IMR-90 (cell line): ENCODE results near the gene DET1. TPM values are rescaled to one million over a fixed set of nuclear protein-coding genes. Genes with fewer than 3 reads are reported as not detected.

ENCODE experiments used
- ATAC-seq: fragments of 200-7000 bp; cut with Tn5 transposase; 2 replicates; pipeline ENCODE4 v1.9.1; 2020; ENCODE audit warnings: low read depth, mild to moderate bottlenecking, moderate library complexity
- BruUV-seq: library from RNA; stranded (reverse); fragments of 400-500 nt; replicated peaks from 2 replicates; lab custom pipeline; 2021; lab: Mats Ljungman, UMichigan
- CTCF ChIA-PET: fragments of 300-600 bp; formaldehyde crosslinking; extraction: SDS; loops from one replicate; lab custom pipeline; 2021; ENCODE audit warnings: antibody characterized with exemption; lab: Yijun Ruan, JAX
- POLR2A ChIA-PET: fragments of 300-600 bp; sonication (Branson Sonifier 250); formaldehyde crosslinking; loops from one replicate; lab custom pipeline; 2022; ENCODE audit warnings: antibody characterized with exemption; ENCODE audit not compliant: unreplicated experiment; lab: Charles Lee
- DNase-seq: peaks from one replicate; pipeline ENCODE4 v3.0.0; 2013
- H2AFZ ChIP-seq: replicated peaks from 2 replicates; pipeline ENCODE3; 2013; ENCODE audit warnings: low read length, mild to moderate bottlenecking; ENCODE audit not compliant: poor library complexity
- H2AK5ac ChIP-seq: 2 replicates; pipeline ENCODE4 v1.6.1; 2013; ENCODE audit warnings: low read depth, low read length, inconsistent platforms
- H2AK9ac ChIP-seq: replicated peaks from 2 replicates; pipeline ENCODE3; 2013; ENCODE audit warnings: mild to moderate bottlenecking, low read depth, low read length, moderate library complexity; ENCODE audit not compliant: poor library complexity
- H2BK120ac ChIP-seq: 2 replicates; pipeline ENCODE4 v1.6.1; 2013; ENCODE audit warnings: low read depth, low read length, inconsistent platforms
- H2BK15ac ChIP-seq: 3 replicates; pipeline ENCODE4 v1.6.1; 2013; ENCODE audit warnings: low read depth, low read length, inconsistent platforms
- H2BK20ac ChIP-seq: 2 replicates; pipeline ENCODE4 v1.6.1; 2013; ENCODE audit warnings: low read depth, mild to moderate bottlenecking, inconsistent platforms, low read length, moderate library complexity
- H2BK5ac ChIP-seq: 2 replicates; pipeline ENCODE4 v1.6.1; 2013; ENCODE audit warnings: mild to moderate bottlenecking, low read depth, low read length, inconsistent platforms; ENCODE audit not compliant: poor library complexity, severe bottlenecking
- H3K14ac ChIP-seq: replicated peaks from 2 replicates; pipeline ENCODE4 v1.6.1; 2013; ENCODE audit warnings: low read depth, low read length, inconsistent platforms
- H3K18ac ChIP-seq: 2 replicates; pipeline ENCODE4 v1.6.1; 2013; ENCODE audit warnings: low read depth, low read length, control low read depth
- H3K23ac ChIP-seq: 2 replicates; pipeline ENCODE4 v1.6.1; 2013; ENCODE audit warnings: low read depth, low read length, inconsistent platforms
- H3K27ac ChIP-seq: 2 replicates; pipeline ENCODE4 v1.5.1; 2013; ENCODE audit warnings: mild to moderate bottlenecking, control low read depth, low read length; ENCODE audit not compliant: insufficient read depth
- H3K27me3 ChIP-seq: 2 replicates; pipeline ENCODE4 v1.6.1; 2013; ENCODE audit warnings: low read length; ENCODE audit not compliant: control insufficient read depth, insufficient read depth
- H3K36me3 ChIP-seq: 2 replicates; pipeline ENCODE4 v1.6.1; 2013; ENCODE audit warnings: low read length, mixed read lengths; ENCODE audit not compliant: control insufficient read depth, insufficient read depth
- H3K4ac ChIP-seq: 2 replicates; pipeline ENCODE4 v1.6.1; 2013; ENCODE audit warnings: low read depth, low read length, inconsistent platforms
- H3K4me1 ChIP-seq: 2 replicates; pipeline ENCODE4 v1.6.1; 2013; ENCODE audit warnings: low read length, mixed read lengths; ENCODE audit not compliant: control insufficient read depth, insufficient read depth
- H3K4me2 ChIP-seq: 2 replicates; pipeline ENCODE4 v1.6.1; 2013; ENCODE audit warnings: low read depth, mild to moderate bottlenecking, control low read depth, low read length, moderate library complexity
- H3K4me3 ChIP-seq: 2 replicates; pipeline ENCODE4 v1.5.1; 2013; ENCODE audit warnings: low read depth, mild to moderate bottlenecking, control low read depth, low read length, moderate library complexity; ENCODE audit not compliant: insufficient read depth
- H3K56ac ChIP-seq: 2 replicates; pipeline ENCODE4 v1.6.1; 2013; ENCODE audit warnings: low read length, inconsistent platforms; ENCODE audit not compliant: insufficient read depth; ENCODE audit errors: extremely low read depth
- H3K79me1 ChIP-seq, 2 experiments: 2 replicates each; pipeline ENCODE4 v1.6.1; 2013; ENCODE audit warnings: low read length in 2 of 2, inconsistent platforms in 1 of 2, low read depth in 1 of 2
- H3K9ac ChIP-seq: 2 replicates; pipeline ENCODE4 v1.6.1; 2013; ENCODE audit warnings: low read depth, low read length, control low read depth
- H3K9me1 ChIP-seq: 2 replicates; pipeline ENCODE4 v1.6.1; 2013; ENCODE audit warnings: low read length, inconsistent platforms; ENCODE audit not compliant: insufficient read depth
- H3K9me3 ChIP-seq: 2 replicates; pipeline ENCODE4 v1.6.1; 2013; ENCODE audit warnings: low read length; ENCODE audit not compliant: control insufficient read depth, insufficient read depth
- H4K20me1 ChIP-seq: 2 replicates; pipeline ENCODE4 v1.6.1; 2013; ENCODE audit warnings: low read length, inconsistent platforms; ENCODE audit not compliant: insufficient read depth
- H4K5ac ChIP-seq: 2 replicates; pipeline ENCODE4 v1.6.1; 2013; ENCODE audit warnings: mild to moderate bottlenecking, low read depth, low read length, control low read depth
- H4K8ac ChIP-seq, 2 experiments: 2 replicates each; pipeline ENCODE4 v1.6.1; 2013; ENCODE audit warnings: low read depth in 2 of 2, low read length in 2 of 2, control low read depth in 1 of 2, inconsistent platforms in 1 of 2
- H4K91ac ChIP-seq: 2 replicates; pipeline ENCODE4 v1.6.1; 2013; ENCODE audit warnings: low read depth, low read length, inconsistent platforms; ENCODE audit not compliant: insufficient read depth
- BHLHE40 ChIP-seq: fragments of 150-350 bp; IDR thresholded peaks from 2 replicates; pipeline ENCODE4 v1.6.1; 2016; ENCODE audit warnings: mild to moderate bottlenecking, low read depth, low read length
- MAFK ChIP-seq: IDR thresholded peaks from 2 replicates; pipeline ENCODE4 v1.6.1; 2012; ENCODE audit warnings: low read depth, low read length, improper control_type of control experiment
- NFE2L2 ChIP-seq: fragments of 150-350 bp; IDR thresholded peaks from 2 replicates; pipeline ENCODE4 v1.6.1; 2016; ENCODE audit warnings: low read depth, mild to moderate bottlenecking, low read length
- POLR2A ChIP-seq: IDR thresholded peaks from 2 replicates; pipeline ENCODE4 v1.6.1; 2012; ENCODE audit warnings: mild to moderate bottlenecking, low read depth, low read length
- WGBS, 2 experiments: methylation state at CpG; one replicate each; pipeline versions ENCODE4 v1.1.5 to v1.1.7; 2013; ENCODE audit warnings: missing lambda C conversion rate in 2 of 2; ENCODE audit not compliant: insufficient read length in 1 of 2; ENCODE audit errors: extremely low coverage in 2 of 2; 5-methylcytosine and 5-hydroxymethylcytosine counted together
- dilution Hi-C: fragments of 300-500 bp; cut with HindIII; formaldehyde crosslinking; loops from one replicate; pipeline ENCODE4 v1.14.3; 2018; ENCODE audit warnings: low sequenced_read_pairs; ENCODE audit not compliant: unreplicated experiment
- in situ Hi-C: fragments of 300-500 bp; cut with MboI; formaldehyde crosslinking; loops from 3 replicates; pipeline ENCODE4 v1.14.3; 2019; ENCODE audit warnings: low sequenced_read_pairs, inconsistent platforms, mixed read lengths
- intact Hi-C: fragments of 100-400 bp; cut with micrococcal nuclease; formaldehyde crosslinking; loops from 2 replicates; pipeline ENCODE4 v1.10.0; 2022
- polyA plus RNA-seq, 3 experiments: library from polyadenylated mRNA; depleted of rRNA; stranded (reverse); fragments of >200 nt; gene quantifications; 2 replicates each; pipeline ENCODE4 v1.2.3, GENCODE V29; 2012; ENCODE audit warnings: low replicate concordance in 1 of 3
- total RNA-seq: library from RNA; depleted of rRNA; stranded (reverse); fragments of >200 nt; gene quantifications from 2 replicates; pipeline ENCODE4 v1.2.3, GENCODE V29; 2012
- TF ChIP-seq, protein P1 (sequence below): fragments of 150-350 bp; IDR thresholded peaks from 2 replicates; pipeline ENCODE4 v1.6.1; 2017; ENCODE audit warnings: mild to moderate bottlenecking, antibody characterized with exemption, low read length, low read depth
- TF ChIP-seq, protein P2 (sequence below): conservative IDR thresholded peaks from 2 replicates; pipeline ENCODE4 v1.5.1; 2012; ENCODE audit warnings: mild to moderate bottlenecking, low read depth, low read length, improper control_type of control experiment

The DET1 gene
- total and polyA plus RNA-seq, 2 of the 4 experiments (the other 2 are of a cell fraction) = 5.6 to 9.1 TPM

DNA sequence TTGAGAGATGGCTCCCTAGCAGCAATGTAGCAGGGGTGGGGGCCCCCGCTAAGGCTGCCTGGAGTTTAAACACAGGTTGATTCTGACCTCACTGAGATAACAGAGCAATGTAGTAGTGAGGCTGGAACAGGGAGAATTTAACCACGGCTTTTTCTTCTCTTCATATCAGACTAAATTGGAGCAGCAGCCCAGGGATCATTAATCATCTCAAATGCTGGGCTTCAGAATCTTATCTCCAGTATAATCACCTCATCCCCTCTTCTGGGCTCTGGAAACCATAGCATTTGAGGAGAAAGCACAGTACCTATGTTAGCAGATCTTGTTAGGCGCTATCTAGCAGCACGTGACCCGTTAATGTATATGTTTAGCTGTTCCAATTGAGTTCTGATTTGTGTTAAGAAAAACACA is 25.4 kb upstream of the DET1 start:
- H2AFZ ChIP-seq = no peak overlapping the region
- H2BK15ac ChIP-seq = no peak overlapping the region
- H4K20me1 ChIP-seq = no peaks in the 10 kb centered on the region
- no peaks in the 10 kb centered on the region for H3K9me1 ChIP-seq
- H2BK20ac ChIP-seq = no peak overlapping the region
- no peak for ATAC-seq
- intact Hi-C loops (no loop called here), in situ Hi-C loops (no loop called here), dilution Hi-C loops (no loop called here)
- no peak overlapping the region for H3K27ac ChIP-seq
- no peak overlapping the region for H3K23ac ChIP-seq
- no peak overlapping the region for H3K14ac ChIP-seq
- H4K8ac ChIP-seq = no peak overlapping the region
- no peaks in the 10 kb centered on the region for H3K36me3 ChIP-seq
- no peaks in the 10 kb centered on the region for H3K79me1 ChIP-seq
- peaks cover 9% of the 10 kb centered on the region for H3K27me3 ChIP-seq
- no peaks in the 10 kb centered on the region for H3K9me3 ChIP-seq
- no TSS peak for BruUV-seq
- H2AK9ac ChIP-seq = no peak overlapping the region
- H3K4me3 ChIP-seq = no peak overlapping the region
- no peak overlapping the region for H3K18ac ChIP-seq
- H3K4ac ChIP-seq = no peak overlapping the region
- no peak overlapping the region for H4K91ac ChIP-seq
- H2BK120ac ChIP-seq = no peak overlapping the region
- H4K5ac ChIP-seq = no peak overlapping the region
- no peak for DNase-seq
- ChIA-PET POLR2A (no interaction called here), CTCF (no interaction called here)
- no peak overlapping the region for H2BK5ac ChIP-seq
- no CpG with 5 or more reads among the region's 5 CpGs for WGBS, 2 experiments
- no peak for TF ChIP-seq BHLHE40
- no peak for TF ChIP-seq NFE2L2
- TF ChIP-seq, protein P1, sequence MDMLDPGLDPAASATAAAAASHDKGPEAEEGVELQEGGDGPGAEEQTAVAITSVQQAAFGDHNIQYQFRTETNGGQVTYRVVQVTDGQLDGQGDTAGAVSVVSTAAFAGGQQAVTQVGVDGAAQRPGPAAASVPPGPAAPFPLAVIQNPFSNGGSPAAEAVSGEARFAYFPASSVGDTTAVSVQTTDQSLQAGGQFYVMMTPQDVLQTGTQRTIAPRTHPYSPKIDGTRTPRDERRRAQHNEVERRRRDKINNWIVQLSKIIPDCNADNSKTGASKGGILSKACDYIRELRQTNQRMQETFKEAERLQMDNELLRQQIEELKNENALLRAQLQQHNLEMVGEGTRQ = no peak
- TF ChIP-seq, protein P2, sequence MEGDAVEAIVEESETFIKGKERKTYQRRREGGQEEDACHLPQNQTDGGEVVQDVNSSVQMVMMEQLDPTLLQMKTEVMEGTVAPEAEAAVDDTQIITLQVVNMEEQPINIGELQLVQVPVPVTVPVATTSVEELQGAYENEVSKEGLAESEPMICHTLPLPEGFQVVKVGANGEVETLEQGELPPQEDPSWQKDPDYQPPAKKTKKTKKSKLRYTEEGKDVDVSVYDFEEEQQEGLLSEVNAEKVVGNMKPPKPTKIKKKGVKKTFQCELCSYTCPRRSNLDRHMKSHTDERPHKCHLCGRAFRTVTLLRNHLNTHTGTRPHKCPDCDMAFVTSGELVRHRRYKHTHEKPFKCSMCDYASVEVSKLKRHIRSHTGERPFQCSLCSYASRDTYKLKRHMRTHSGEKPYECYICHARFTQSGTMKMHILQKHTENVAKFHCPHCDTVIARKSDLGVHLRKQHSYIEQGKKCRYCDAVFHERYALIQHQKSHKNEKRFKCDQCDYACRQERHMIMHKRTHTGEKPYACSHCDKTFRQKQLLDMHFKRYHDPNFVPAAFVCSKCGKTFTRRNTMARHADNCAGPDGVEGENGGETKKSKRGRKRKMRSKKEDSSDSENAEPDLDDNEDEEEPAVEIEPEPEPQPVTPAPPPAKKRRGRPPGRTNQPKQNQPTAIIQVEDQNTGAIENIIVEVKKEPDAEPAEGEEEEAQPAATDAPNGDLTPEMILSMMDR = no peak
- no peak for TF ChIP-seq MAFK
- TF ChIP-seq POLR2A = no peak
- H2AK5ac ChIP-seq = no peak overlapping the region
- H3K9ac ChIP-seq = no peak overlapping the region
- H3K56ac ChIP-seq = no peak overlapping the region
- no peaks in the 10 kb centered on the region for H3K4me1 ChIP-seq
- no peak overlapping the region for H3K4me2 ChIP-seq
